LNCaP clone FGC (cell line): ENCODE data around the gene BLMH.
"Not testable (repeated sequence)": the region's sequence is repeated elsewhere in the genome, so short reads cannot be mapped to it uniquely, and the experiment has no call there.

Experiments
- DNase-seq: peaks from one replicate; pipeline ENCODE4 v3.0.0-alpha.2; 2011; ENCODE audit warnings: low read depth
- H3K4me3 ChIP-seq: 2 replicates; pipeline ENCODE4 v1.5.1; 2011; ENCODE audit warnings: mild to moderate bottlenecking, low read depth, low read length, control low read depth
- CTCF ChIP-seq: IDR thresholded peaks from 2 replicates; pipeline ENCODE4 v1.5.1; 2012; ENCODE audit warnings: mild to moderate bottlenecking; ENCODE audit not compliant: control insufficient read depth, insufficient read depth; ENCODE audit errors: extremely low read depth

Gene BLMH

DNA sequence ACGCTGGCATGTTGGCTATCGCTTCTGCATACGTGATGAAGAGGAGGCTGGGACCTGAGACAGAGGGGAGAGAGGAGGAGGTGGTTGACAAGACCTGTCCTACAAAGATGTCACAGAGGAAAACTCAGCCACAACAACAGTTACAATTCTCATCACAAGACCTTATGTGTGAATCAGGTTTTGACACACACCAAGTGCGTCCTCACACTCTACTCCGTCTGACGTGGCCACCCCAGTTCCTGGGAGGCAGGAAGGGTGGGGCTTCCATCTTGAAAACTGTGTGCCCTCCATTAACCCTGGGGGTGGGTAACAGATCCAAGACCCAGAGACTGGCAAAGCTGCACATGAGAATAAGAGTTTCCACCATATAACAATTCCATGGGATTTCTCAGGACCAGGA lies 80.4 kb downstream of the BLMH start:
- DNase-seq: no peak
- TF ChIP-seq CTCF: no peak
- H3K4me3 ChIP-seq: no peak overlapping the region

DNA sequence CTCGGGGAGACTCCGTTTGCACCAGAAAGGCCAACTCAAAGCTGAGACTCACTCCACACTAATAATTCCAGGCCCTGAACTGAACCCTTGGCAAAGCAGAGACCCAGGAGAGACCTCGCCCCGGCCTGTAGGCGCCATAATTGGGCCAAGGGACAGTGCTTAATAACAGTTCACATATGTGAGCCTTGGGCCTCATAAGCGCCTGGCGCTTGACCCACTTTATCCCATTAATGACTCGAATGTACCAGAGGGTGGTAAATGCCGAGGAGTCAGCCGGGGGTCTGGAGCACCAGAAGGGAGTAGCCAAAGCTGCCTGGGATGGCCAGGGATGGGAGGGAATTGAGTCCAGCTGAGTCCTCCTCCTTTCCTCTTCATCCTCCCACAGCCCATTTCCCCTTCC lies 80.8 kb downstream of the BLMH start:
- no peak for DNase-seq
- H3K4me3 ChIP-seq: no peak overlapping the region
- TF ChIP-seq CTCF: no peak

GRCh38 chr17:30210366-30210765 lies 81.4 kb downstream of the BLMH start:
- no peak overlapping the region for H3K4me3 ChIP-seq
- DNase-seq: no peak
- TF ChIP-seq CTCF: no peak

DNA sequence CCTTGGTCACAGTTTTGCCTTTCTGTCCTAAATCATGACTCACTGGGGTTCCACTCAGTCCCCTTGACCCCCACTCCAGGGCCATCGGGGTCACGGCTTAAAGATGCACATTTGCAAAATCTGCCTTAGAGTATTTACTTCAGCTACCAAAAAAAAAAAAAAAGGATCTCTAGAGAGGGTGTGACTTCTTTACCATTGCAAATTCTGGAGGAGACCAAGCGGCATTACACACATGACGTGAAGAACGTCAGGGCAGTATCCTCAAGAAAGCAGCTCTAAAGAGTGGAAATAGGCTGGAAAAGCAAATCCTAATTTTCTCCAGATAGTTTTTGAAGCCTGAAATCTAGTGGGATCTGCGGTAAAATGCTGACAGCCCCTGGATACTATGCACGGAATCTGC lies 81.8 kb downstream of the BLMH start:
- TF ChIP-seq CTCF: no peak
- no peak overlapping the region for H3K4me3 ChIP-seq
- DNase-seq: no peak

DNA sequence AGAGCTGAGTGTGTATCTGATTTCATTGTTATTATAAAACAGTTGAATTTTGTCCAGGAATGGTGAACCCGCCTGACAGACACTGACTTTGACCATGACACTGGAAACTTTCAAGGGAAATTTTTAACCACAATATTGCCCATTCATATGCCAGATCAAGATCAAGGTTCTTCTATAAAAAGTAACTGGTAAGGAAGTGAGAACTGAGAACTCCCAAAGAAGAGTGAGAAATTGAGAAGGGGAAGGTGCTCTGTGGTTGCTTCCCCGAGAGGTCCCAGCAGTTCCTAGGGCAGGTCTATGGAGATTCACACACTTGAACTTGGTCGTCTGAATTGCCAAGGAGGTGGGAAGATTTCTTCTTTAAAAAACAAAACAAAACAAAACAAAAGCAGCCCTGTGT lies 83.5 kb downstream of the BLMH start:
- DNase-seq: no peak
- TF ChIP-seq CTCF: no peak
- no peak overlapping the region for H3K4me3 ChIP-seq

GRCh38 chr17:30207655-30208054 lies 84.1 kb downstream of the BLMH start:
- no peak overlapping the region for H3K4me3 ChIP-seq
- no peak for DNase-seq
- no peak for TF ChIP-seq CTCF

DNA sequence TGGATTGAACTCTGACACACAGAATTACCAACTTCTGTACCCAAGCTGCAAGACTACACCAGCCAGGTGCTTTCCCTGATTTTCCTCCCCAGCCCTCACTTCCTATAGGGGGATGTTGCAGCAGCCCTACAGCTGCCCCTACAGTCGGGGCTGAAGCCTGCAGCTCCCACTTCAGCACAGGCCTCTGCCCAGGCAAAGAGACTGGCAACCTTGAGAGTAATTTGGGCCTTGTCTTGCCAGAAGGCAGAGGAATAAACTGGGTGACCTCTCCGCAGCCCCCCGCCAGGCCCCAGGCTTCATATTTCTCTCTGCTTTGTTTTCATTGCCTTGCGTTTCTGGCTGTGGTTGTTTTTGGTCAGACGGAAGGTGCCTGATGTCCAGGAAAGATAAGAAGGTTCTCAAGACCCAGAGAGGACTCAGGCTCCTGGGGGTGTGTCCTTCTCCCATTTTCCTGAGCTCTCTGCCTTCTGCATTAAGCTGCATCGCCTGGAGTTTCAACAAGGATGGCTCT lies 88.2 kb downstream of the BLMH start:
- no peak for TF ChIP-seq CTCF
- no peak overlapping the region for H3K4me3 ChIP-seq
- DNase-seq: no peak

GRCh38 chr17:30200656-30201055 lies 91.1 kb downstream of the BLMH start:
- DNase-seq, H3K4me3 ChIP-seq: not testable (repeated sequence)
